GM19328 (cell line): Measurements from ENCODE around the gene HAPLN1.

ENCODE experiments used
- ATAC-seq: cut with Tn5 transposase; IDR thresholded peaks from one replicate; pipeline ENCODE4 v1.9.1; 2021; ENCODE audit warnings: mild to moderate bottlenecking, moderate library complexity; ENCODE audit not compliant: unreplicated experiment

HAPLN1 gene

GRCh38 chr5:83718936-83719495 lies 1.6 kb downstream of the HAPLN1 start:
- no peak for ATAC-seq

GRCh38 chr5:83718195-83718825 lies 2.3 kb downstream of the HAPLN1 start:
- peak; percentile 66 for ATAC-seq

GRCh38 chr5:83715236-83716065 lies 5.2 kb downstream of the HAPLN1 start:
- no peak for ATAC-seq

DNA sequence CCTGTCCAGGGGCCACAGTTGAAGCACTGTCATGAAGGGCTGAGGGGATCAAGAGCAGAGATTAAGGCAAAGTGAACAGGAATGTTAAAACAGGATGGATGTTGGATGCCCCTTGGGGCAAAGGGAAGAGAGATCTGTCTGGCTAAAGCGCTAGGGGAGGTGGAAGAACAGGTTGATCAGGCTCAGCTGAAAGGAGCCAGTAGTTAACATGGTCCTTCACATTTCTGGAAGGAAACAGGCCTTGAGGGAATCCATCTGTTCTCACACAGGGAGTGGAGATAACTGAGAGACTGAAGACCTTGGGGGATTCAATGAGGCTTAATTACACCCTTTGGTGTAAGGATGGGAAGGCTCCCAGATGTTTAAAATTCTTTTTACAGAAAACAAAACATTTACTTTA lies 5.8 kb downstream of the HAPLN1 start:
- ATAC-seq = no peak

- ATAC-seq = no peak
These were observed 8.6 kb downstream of the HAPLN1 start for GRCh38 chr5:83711982-83712601.

DNA sequence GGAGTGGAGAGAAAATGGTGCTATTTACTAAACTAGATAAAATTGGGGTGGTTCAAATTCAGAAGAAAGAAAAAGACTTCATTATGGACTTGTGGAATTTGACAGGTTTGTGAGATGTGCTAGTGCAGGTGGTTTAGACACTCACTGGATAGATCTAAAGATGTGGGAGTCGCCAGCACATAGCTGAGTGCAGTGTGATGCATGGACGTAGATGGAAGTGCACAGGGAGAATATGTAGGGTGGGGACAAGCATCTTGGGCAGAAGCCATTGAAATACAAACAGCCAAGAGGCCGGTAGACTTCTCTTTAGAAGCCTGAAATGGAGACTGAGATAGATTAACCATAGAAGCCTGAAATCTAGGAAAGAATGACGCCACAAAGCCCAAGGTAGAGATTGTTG lies 10.7 kb downstream of the HAPLN1 start:
- no peak for ATAC-seq

DNA sequence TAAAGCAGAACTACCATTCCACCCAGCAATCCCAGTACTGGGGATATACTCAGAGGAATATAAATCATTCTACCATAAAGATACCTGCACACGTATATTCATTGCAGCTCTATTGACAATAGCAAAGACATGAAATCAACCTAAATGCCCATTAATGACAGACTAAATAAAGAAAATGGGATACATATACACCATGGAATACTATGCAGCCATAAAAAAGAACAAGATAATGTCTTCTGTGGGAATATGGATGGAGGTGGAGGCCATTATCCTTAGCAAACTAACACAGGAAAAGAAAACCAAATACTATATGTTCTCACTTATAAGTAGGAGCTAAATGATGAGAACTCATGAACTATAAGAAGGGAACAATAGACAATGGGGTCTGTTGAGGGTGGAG lies 12.5 kb downstream of the HAPLN1 start:
- ATAC-seq = no peak

DNA sequence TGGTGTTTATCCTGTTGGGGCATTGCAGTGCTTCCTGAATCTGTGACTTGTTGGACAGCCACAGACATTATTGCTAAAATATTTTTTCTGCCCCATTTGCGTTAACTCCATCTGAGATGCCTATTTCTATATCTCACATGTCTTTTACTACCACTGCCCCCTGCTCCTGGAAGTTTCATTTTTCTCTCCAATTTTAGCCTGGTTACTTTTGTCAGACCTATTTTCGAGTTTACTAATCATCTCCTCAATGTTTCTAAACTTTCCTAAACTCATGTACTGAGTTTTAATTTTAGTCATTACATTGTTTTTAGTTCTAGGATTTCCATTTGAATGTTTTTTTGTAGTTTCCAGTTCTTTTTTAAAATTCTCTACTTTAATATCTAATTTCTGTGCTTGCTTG lies 17.6 kb downstream of the HAPLN1 start:
- no peak for ATAC-seq

DNA sequence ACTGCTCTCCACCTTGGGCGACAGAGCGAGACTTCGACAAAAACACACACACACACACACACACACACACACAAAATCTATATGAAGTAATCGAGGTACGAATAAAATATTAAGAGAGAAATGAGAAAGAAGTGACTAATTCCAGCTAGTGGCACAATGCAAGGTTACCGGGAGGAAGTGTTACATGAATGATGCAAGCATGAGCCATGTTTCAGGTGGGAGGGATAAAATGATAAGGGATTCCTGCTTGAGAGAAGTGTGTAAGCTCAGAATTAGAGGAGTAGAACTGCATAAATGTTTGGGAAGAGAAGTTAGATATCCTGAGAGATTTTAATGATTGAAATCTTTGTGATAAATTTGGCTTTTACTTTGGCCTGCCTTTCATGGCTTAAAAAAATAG lies 18.8 kb downstream of the HAPLN1 start:
- no peak for ATAC-seq

DNA sequence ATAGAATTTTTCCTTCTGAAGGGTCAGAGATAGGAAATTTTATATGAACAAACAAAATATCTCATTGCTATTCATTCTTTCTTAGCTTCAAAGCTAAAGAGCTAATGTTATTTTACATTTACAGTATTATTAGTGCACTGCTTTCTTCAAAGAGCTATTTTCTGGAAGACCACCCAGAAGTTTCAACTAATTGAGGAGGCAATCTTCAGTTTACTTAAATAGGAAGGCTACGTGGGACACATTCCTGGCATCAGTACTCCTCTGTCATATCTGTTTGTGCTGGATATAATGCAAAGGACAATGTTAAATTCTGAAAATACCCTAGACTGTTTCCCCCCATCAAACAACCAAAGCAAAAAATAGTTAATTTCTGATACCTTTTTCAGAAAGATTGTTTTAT lies 30.8 kb downstream of the HAPLN1 start:
- ATAC-seq = no peak

GRCh38 chr5:83688281-83688680 lies 32.4 kb downstream of the HAPLN1 start:
- ATAC-seq = no peak

- no peak for ATAC-seq
These were observed 33.5 kb downstream of the HAPLN1 start for GRCh38 chr5:83687124-83687619.

DNA sequence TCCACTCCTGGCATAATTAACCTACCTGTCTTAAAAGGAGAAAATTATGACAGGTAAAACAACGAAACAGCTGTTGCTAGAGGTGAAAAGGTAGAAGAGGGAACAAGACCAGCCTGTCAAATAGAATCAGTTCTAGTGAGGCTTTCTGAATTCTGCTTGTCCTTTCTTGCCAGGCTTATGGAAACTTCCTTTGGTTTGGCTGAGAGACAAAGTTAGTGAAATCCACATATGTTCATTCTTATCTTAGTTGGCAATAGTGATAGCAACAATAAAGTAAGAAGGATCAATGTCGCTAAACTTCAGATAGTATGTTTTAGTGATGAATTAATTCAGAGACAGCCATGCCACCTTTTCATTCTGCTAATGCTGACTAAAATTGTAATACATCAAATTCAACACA lies 34.4 kb downstream of the HAPLN1 start:
- ATAC-seq = no peak

DNA sequence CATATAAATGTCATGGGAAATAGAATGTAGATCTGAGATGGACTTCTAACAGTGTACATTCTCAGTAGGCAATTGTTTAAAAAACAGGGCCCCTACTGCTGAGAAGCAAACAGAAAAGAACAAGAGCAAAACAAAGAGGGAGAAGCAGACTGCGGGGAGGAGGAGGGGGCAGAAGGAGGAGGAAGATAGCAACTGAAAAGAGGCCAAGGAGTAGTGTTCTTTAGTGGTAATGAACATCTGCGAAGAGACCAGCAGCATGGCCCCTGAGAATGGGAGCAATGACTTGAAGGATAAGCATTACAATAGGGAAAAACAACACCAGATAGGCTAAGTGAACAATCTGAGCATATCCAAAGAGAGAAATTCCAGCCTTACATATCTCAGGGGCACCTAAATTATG lies 36.8 kb downstream of the HAPLN1 start:
- ATAC-seq = no peak

- no peak for ATAC-seq
These were observed 48.0 kb downstream of the HAPLN1 start for GRCh38 chr5:83672646-83673045.

GRCh38 chr5:83672158-83672557 lies 48.5 kb downstream of the HAPLN1 start:
- no peak for ATAC-seq

DNA sequence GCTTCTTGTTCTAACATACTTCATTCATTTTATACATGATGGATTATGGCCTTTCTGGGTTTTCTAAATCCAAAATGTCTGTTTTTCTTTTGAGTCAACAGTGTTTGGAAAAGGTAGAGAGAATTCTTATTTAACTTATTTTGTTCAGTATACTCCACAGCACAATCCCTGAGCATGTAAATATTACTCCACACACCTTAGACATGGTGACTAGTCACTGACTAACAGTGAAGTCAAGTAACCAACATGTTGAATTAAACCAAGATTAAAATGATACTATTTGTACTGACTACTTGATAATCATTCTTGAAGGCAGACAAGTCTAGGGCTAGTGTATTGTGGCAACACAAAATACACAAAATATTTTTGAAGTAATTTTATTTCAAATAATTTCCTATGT lies 55.0 kb downstream of the HAPLN1 start:
- ATAC-seq = no peak

GRCh38 chr5:83662558-83662957 lies 58.1 kb downstream of the HAPLN1 start:
- no peak for ATAC-seq

- ATAC-seq = no peak
These were observed 62.7 kb downstream of the HAPLN1 start for GRCh38 chr5:83657807-83658525.

DNA sequence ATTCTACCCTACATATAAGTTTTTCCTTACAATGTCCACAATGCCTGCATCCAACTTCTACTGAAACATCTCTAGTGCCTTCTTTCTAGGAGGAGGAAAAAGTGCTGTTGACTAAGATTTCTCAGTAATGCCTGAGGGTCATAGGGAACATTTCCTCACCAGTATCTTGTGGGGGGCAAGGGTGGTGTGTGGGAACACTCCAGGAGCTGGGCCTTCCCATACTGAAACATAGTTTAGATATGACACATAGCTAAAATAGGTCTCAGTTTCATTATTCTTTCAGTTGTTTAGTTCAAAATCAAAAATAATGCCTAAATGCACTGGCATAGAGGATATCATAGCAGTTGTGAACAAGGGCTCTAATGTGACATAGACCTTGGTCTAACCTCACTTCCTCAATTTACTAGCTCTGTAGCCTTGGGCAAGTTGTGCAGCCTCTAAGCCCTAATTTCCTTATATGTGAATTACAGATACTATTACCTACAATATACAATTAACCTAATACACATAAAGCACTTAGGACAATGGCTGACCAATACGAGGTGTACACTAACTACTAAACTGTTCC lies 66.1 kb downstream of the HAPLN1 start:
- ATAC-seq = peak; percentile 50

GRCh38 chr5:83653669-83654068 lies 67.0 kb downstream of the HAPLN1 start:
- peak; percentile 84 for ATAC-seq
